ENCODE data around the gene MTX3. TPM values are rescaled to one million over a fixed set of nuclear protein-coding genes. Genes with fewer than 3 reads are reported as not detected.

The MTX3 gene
- total RNA-seq, 6 experiments from 2014 or later: 4.4 to 9.1 (median 6.9) TPM

- H3K4me3 ChIP-seq: no peak overlapping the region
- DNase-seq (no peak), ATAC-seq (no peak)
- TF ChIP-seq CTCF (IDR thresholded peaks at IDR 0.05) (no peak), POLR2A (IDR thresholded peaks at IDR 0.05) (no peak)
- H3K36me3 ChIP-seq: no peaks in the 10 kb centered on the region
- no peaks in the 10 kb centered on the region for H3K4me1 ChIP-seq
- no peaks in the 10 kb centered on the region for H3K9me3 ChIP-seq
- 72% methylated on average over 3 of the region's 6 CpGs for WGBS (ENCODE audit: insufficient coverage, low coverage, low lambda C conversion rate, missing lambda C conversion rate)
- no peak overlapping the region for H3K27ac ChIP-seq
- no peaks in the 10 kb centered on the region for H3K27me3 ChIP-seq
- intact Hi-C loops (cut with DNase I): no loop called here
Observed at GRCh38 chr5:79955941-79956670, 35.0 kb downstream of the MTX3 start.

GRCh38 chr5:79955356-79955895, 35.6 kb downstream of the MTX3 start:
- ATAC-seq: no peak
- H3K9me3 ChIP-seq: no peaks in the 10 kb centered on the region
- TF ChIP-seq CTCF (IDR thresholded peaks at IDR 0.05): no peak
- no peaks in the 10 kb centered on the region for H3K4me1 ChIP-seq
- no peak for DNase-seq
- H3K4me3 ChIP-seq: no peak overlapping the region
- 70% methylated on average over 5 of the region's 5 CpGs for WGBS (ENCODE audit: insufficient coverage, low coverage, low lambda C conversion rate, missing lambda C conversion rate)
- no peaks in the 10 kb centered on the region for H3K27me3 ChIP-seq
- H3K36me3 ChIP-seq: no peaks in the 10 kb centered on the region
- intact Hi-C loops (cut with DNase I): no loop called here
- H3K27ac ChIP-seq: no peak overlapping the region

DNA sequence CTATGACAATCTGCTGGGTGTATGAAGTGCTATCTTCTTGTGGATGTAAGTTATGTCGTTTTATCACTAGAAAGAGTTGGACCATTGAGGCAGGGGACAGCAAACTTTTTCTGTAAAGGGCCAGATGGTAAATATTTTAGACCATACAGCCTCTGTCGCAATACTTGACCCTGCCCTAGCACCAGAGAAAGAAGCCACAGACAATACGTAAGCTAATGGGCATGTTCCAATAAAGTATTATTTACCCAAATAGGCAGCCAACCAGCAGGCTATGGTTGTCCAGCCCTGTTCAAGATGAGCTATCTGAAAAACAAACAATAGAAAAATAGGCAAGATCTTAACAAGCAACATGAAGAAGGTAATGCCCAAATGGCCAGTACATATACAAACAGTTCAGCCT, 36.4 kb downstream of the MTX3 start:
- no peak overlapping the region for H3K4me3 ChIP-seq
- DNase-seq (no peak), ATAC-seq (no peak)
- 47% methylated on average over 3 of the region's 3 CpGs for WGBS (ENCODE audit: insufficient coverage, low coverage, low lambda C conversion rate, missing lambda C conversion rate)
- H3K27me3 ChIP-seq: no peaks in the 10 kb centered on the region
- H3K36me3 ChIP-seq: no peaks in the 10 kb centered on the region
- no peak overlapping the region for H3K27ac ChIP-seq
- no peaks in the 10 kb centered on the region for H3K9me3 ChIP-seq
- no peak for TF ChIP-seq CTCF (IDR thresholded peaks at IDR 0.05)
- TF ChIP-seq POLR2A (IDR thresholded peaks at IDR 0.05): no peak
- intact Hi-C loops (cut with DNase I): no loop called here
- H3K4me1 ChIP-seq: no peaks in the 10 kb centered on the region

DNA sequence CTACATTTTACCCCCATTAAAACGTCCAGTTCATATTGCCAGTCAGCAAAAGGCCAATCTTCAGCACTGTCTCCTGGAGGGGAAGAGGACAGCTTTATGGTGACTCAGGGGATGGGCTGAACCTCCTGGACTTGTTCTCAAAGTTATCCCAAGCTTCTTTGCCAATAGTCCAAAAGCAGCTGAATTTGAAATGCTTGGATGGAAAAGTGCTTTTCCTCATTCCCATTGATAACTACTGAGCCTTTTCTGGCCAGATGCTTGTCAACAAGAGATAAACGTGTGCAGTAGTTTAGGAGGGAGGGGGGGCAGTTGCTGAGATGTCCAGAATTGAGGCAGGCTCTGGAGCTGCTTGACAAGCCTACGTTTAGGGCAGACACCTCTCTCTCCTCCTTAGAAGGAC, 43.5 kb downstream of the MTX3 start:
- Histone ChIP-seq H3K9me3 (no peaks in the 10 kb centered on the region), H3K27ac (no peak overlapping the region), H3K4me3 (no peak overlapping the region), H3K27me3 (no peaks in the 10 kb centered on the region), H3K4me1 (no peaks in the 10 kb centered on the region), H3K36me3 (no peaks in the 10 kb centered on the region)
- 35% methylated on average over 2 of the region's 3 CpGs for WGBS (ENCODE audit: insufficient coverage, low coverage, low lambda C conversion rate, missing lambda C conversion rate)
- DNase-seq: no peak
- intact Hi-C loops (cut with DNase I): no loop called here
- ATAC-seq: no peak
- TF ChIP-seq CTCF (IDR thresholded peaks at IDR 0.05) (no peak), POLR2A (IDR thresholded peaks at IDR 0.05) (no peak)
